K562 (cell line): Measurements from ENCODE around the gene CBX1. TPM values are rescaled to one million over a fixed set of nuclear protein-coding genes. Genes with fewer than 3 reads are reported as not detected.
A peak's percentile ranks its signal among the peaks of the same experiment; 100 is the strongest.

ENCODE experiments used
- CBX2 ChIP-seq: fragments of 200-600 bp; sonication (generic); IDR thresholded peaks from one replicate; pipeline ENCODE4 v1.6.1; 2012; ENCODE audit warnings: mild to moderate bottlenecking, low read length, inconsistent platforms; ENCODE audit not compliant: insufficient read depth, poor library complexity, severe bottlenecking
- CHD2 ChIP-seq: IDR thresholded peaks from 2 replicates; pipeline ENCODE4 v1.6.1; 2011; ENCODE audit warnings: low read depth, low read length
- DMBX1 ChIP-seq: fragments of 250-450 bp; sonication (Bioruptor Pico); IDR thresholded peaks from 2 replicates; pipeline ENCODE4 v1.8.0; 2022; ENCODE audit warnings: inconsistent platforms, mild to moderate bottlenecking, moderate library complexity, borderline replicate concordance
- E2F6 ChIP-seq, 2 experiments: IDR thresholded peaks; 2 replicates each; pipeline ENCODE4 v1.6.1; 2011; ENCODE audit warnings: borderline replicate concordance in 1 of 2, control low read depth in 1 of 2, low read depth in 1 of 2, low read length in 1 of 2, mild to moderate bottlenecking in 1 of 2, mixed read lengths in 1 of 2, moderate library complexity in 1 of 2; ENCODE audit not compliant: insufficient read depth in 1 of 2, insufficient read length in 1 of 2, poor library complexity in 1 of 2, severe bottlenecking in 1 of 2; ENCODE audit errors: extremely low read depth in 1 of 2
- E4F1 ChIP-seq: fragments of 250-450 bp; sonication (Bioruptor Pico); IDR thresholded peaks from 2 replicates; pipeline ENCODE4 v1.5.0; 2021; ENCODE audit warnings: mild to moderate bottlenecking, borderline replicate concordance
- EHMT2 ChIP-seq: fragments of 450-650 bp; IDR thresholded peaks from 2 replicates; pipeline ENCODE4 v1.6.1; 2018; ENCODE audit warnings: antibody characterized with exemption
- GATAD2B ChIP-seq: fragments of 450-650 bp; IDR thresholded peaks from 2 replicates; pipeline ENCODE4 v1.6.1; 2017; ENCODE audit warnings: mild to moderate bottlenecking, borderline replicate concordance
- HDAC6 ChIP-seq: IDR thresholded peaks from 2 replicates; pipeline ENCODE4 v1.6.1; 2012; ENCODE audit warnings: low read depth, mild to moderate bottlenecking, control low read depth, inconsistent platforms, low read length, moderate library complexity
- HIVEP1 ChIP-seq: fragments of 250-450 bp; sonication (Bioruptor Pico); IDR thresholded peaks from 2 replicates; pipeline ENCODE4 v1.4.0; 2020; ENCODE audit warnings: mild to moderate bottlenecking
- HNRNPH1 ChIP-seq: fragments of 200-400 bp; formaldehyde crosslinking; optimal IDR thresholded peaks from 2 replicates; pipeline ENCODE3; 2017; ENCODE audit warnings: low read depth, mild to moderate bottlenecking, low read length, moderate library complexity
- IRF2 ChIP-seq: sonication (generic); formaldehyde crosslinking; IDR thresholded peaks from 2 replicates; pipeline ENCODE4 v1.8.1; 2022; ENCODE audit warnings: mild to moderate bottlenecking, missing genetic modification reagents
- LEF1 ChIP-seq: fragments of 450-650 bp; IDR thresholded peaks from 2 replicates; pipeline ENCODE4 v1.6.1; 2016; ENCODE audit warnings: mild to moderate bottlenecking
- MAX ChIP-seq: sonication (generic); formaldehyde crosslinking; IDR thresholded peaks from 2 replicates; pipeline ENCODE4 v1.9.0; 2022; ENCODE audit warnings: mild to moderate bottlenecking, missing genetic modification reagents
- MXI1 ChIP-seq: IDR thresholded peaks from 2 replicates; pipeline ENCODE4 v1.6.1; 2011; ENCODE audit warnings: low read depth, mild to moderate bottlenecking, improper control_type of control experiment, low read length
- NFATC3 ChIP-seq: fragments of 450-650 bp; IDR thresholded peaks from 2 replicates; pipeline ENCODE4 v1.6.1; 2017; ENCODE audit warnings: mild to moderate bottlenecking
- PCBP1 ChIP-seq: fragments of 200-400 bp; formaldehyde crosslinking; IDR thresholded peaks from 2 replicates; pipeline ENCODE4 v1.6.1; 2018; ENCODE audit warnings: mild to moderate bottlenecking, low read depth, low read length; ENCODE audit not compliant: poor library complexity, severe bottlenecking
- POLR2G ChIP-seq: fragments of 200-400 bp; formaldehyde crosslinking; IDR thresholded peaks from 2 replicates; pipeline ENCODE4 v1.6.1; 2017; ENCODE audit warnings: low read depth, mild to moderate bottlenecking, antibody characterized with exemption, low read length, moderate library complexity
- RBM14 ChIP-seq: fragments of 200-400 bp; formaldehyde crosslinking; IDR thresholded peaks from 2 replicates; pipeline ENCODE4 v1.6.1; 2018; ENCODE audit warnings: low read depth, mild to moderate bottlenecking, low read length, moderate library complexity, borderline replicate concordance; ENCODE audit not compliant: insufficient read depth
- STAT5B ChIP-seq: fragments of 250-450 bp; sonication (Bioruptor Pico); IDR thresholded peaks from 2 replicates; pipeline ENCODE4 v1.8.0; 2021; ENCODE audit warnings: mild to moderate bottlenecking, inconsistent platforms
- USF1 ChIP-seq: sonication (generic); formaldehyde crosslinking; IDR thresholded peaks from 2 replicates; pipeline ENCODE4 v1.9.0; 2022; ENCODE audit warnings: mild to moderate bottlenecking, missing genetic modification reagents
- ZBTB34 ChIP-seq: fragments of 250-450 bp; sonication (Bioruptor Pico); IDR thresholded peaks from 2 replicates; pipeline ENCODE4 v1.8.0; 2021; ENCODE audit warnings: mild to moderate bottlenecking, moderate library complexity
- ZEB2 ChIP-seq: fragments of 450-650 bp; IDR thresholded peaks from 2 replicates; pipeline ENCODE4 v1.6.1; 2016
- ZNF134 ChIP-seq: fragments of 250-450 bp; sonication (Bioruptor Pico); conservative IDR thresholded peaks from 2 replicates; pipeline ENCODE4 v1.4.0; 2020
- ZNF408 ChIP-seq: fragments of 250-450 bp; sonication (Bioruptor Pico); IDR thresholded peaks from 2 replicates; pipeline ENCODE4 v1.4.0; 2020; ENCODE audit warnings: low read depth, mild to moderate bottlenecking, moderate library complexity
- polyA plus RNA-seq, 8 experiments: library from polyadenylated mRNA; depleted of rRNA in 4 of 8; stranded (reverse) in 5 of 8; unstranded in 3 of 8; fragments of >200 nt; fragmentation: Nextera tagmentation in 2 of 8; fragmentation: Illumina TruSeq in 1 of 8; extraction: Ambion mirVana in 2 of 8; extraction: Trizol in 1 of 8; gene quantifications; 2 replicates each; pipeline versions ENCODE4 v1.2.1 to v1.2.3, GENCODE V29; 2011 to 2014; ENCODE audit warnings: inconsistent platforms in 1 of 8, missing spikeins in 1 of 8
- total RNA-seq, 7 experiments: library from RNA; depleted of rRNA in 6 of 7; stranded (reverse); fragments of >200 nt in 6 of 7; fragmentation: Illumina TruSeq in 2 of 7; extraction: Trizol in 2 of 7; gene quantifications; 2 replicates each; pipeline versions ENCODE4 v1.2.1 to v1.2.3, GENCODE V29; 2011 to 2021; ENCODE audit warnings: low replicate concordance in 1 of 7

Gene CBX1
- total and polyA plus RNA-seq, 9 of the 15 experiments (the other 6 are each of a cell fraction or from before 2014, with no cell fraction given), result 10.6 to 95.7 (median 52.7) TPM

GRCh38 chr17:48027322-48027981 lies 73.8 kb downstream of the CBX1 start (continued):
- TF ChIP-seq ZBTB34, result no peak
- TF ChIP-seq PCBP1, result no peak
- no peak for TF ChIP-seq EHMT2
- TF ChIP-seq ZEB2, result no peak
- no peak for TF ChIP-seq HIVEP1 (CRISPR knock-in tag)
- TF ChIP-seq LEF1, result no peak
- TF ChIP-seq ZNF408, result no peak
- TF ChIP-seq CBX2, result no peak
- peak; percentile 28 to 64 for TF ChIP-seq E2F6 (IDR thresholded peaks at IDR 0.05; ENCODE audit: borderline replicate concordance in 1 of 2, extremely low read depth in 1 of 2, insufficient read depth in 1 of 2, insufficient read length in 1 of 2, low read depth in 1 of 2, low read length in 1 of 2, poor library complexity in 1 of 2, severe bottlenecking in 1 of 2)
- no peak for TF ChIP-seq HDAC6
- no peak for TF ChIP-seq CHD2
- no peak for TF ChIP-seq GATAD2B
- TF ChIP-seq HNRNPH1, result no peak
- TF ChIP-seq POLR2G, result no peak
- TF ChIP-seq MXI1, result no peak
- no peak for TF ChIP-seq RBM14
- no peak for TF ChIP-seq ZNF134 (CRISPR knock-in tag)
- peak; percentile 23; the same call in 1 of the 2 replicates for TF ChIP-seq MAX (CRISPR knock-in tag)
- TF ChIP-seq NFATC3, result no peak
- no peak for TF ChIP-seq STAT5B
- TF ChIP-seq E4F1 (CRISPR knock-in tag), result no peak
- TF ChIP-seq USF1 (CRISPR knock-in tag), result no peak
- TF ChIP-seq IRF2 (CRISPR knock-in tag), result no peak
- no peak for TF ChIP-seq DMBX1 (CRISPR knock-in tag)
